Measurements from ENCODE around the gene MPC1. TPM values are rescaled to one million over a fixed set of nuclear protein-coding genes. Genes with fewer than 3 reads are reported as not detected.

Gene MPC1
- total RNA-seq (2022; extraction: Qiagen RNA extraction; ENCODE audit: low read depth), result 3.7 to 5.1 TPM (median 3.9 TPM) in 5 replicates

GRCh38 chr6:166382933-166383801 lies at the start of gene MPC1:
MPC1 (minus strand) TSS chr6:166382940; CDS start chr6:166382876, 64 bp downstream.

GRCh38 chr6:166342349-166343149 lies 40.2 kb downstream of the MPC1 start, which contains the start of gene SFT2D1:
SFT2D1 (minus strand) TSS chr6:166342545; CDS start chr6:166342481, 64 bp downstream.

Other genes starting within 250 kb of the MPC1 start
- gene TBXT, start 215.1 kb downstream of the MPC1 start, total RNA-seq (2022; extraction: Qiagen RNA extraction; ENCODE audit: low read depth), result not detected in 5 replicates
- gene PRR18, start 74.5 kb downstream of the MPC1 start, total RNA-seq (2022; extraction: Qiagen RNA extraction; ENCODE audit: low read depth), result 0.07 to 0.33 TPM (median 0.07 TPM) in 5 replicates
- gene SFT2D1, start 40.4 kb downstream of the MPC1 start, total RNA-seq (2022; extraction: Qiagen RNA extraction; ENCODE audit: low read depth), result 35.1 to 45.6 TPM (median 42.8 TPM) in 5 replicates
- gene RAMACL, start 203.7 kb upstream of the MPC1 start, total RNA-seq (2022; extraction: Qiagen RNA extraction; ENCODE audit: low read depth), result 0.07 TPM in 3 of 5 replicates, not detected in the others
- gene RPS6KA2, start 244.3 kb upstream of the MPC1 start, total RNA-seq (2022; extraction: Qiagen RNA extraction; ENCODE audit: low read depth), result 0.07 to 0.26 TPM (median 0.19 TPM) in 5 replicates